ENCODE measurements around the gene SYNDIG1.

SYNDIG1 gene

GRCh38 chr20:24455081-24455480 is 14.3 kb upstream of the SYNDIG1 start:
- TF ChIP-seq POLR2AphosphoS5 (IDR thresholded peaks at IDR 0.05; ENCODE audit: low read depth) (no peak), REST (IDR thresholded peaks at IDR 0.05; ENCODE audit: insufficient replicate concordance, low read depth) (no peak), CTCF (IDR thresholded peaks at IDR 0.05; ENCODE audit: insufficient read depth, low read length) (no peak), SPI1 (IDR thresholded peaks at IDR 0.05; ENCODE audit: borderline replicate concordance, low read depth) (no peak), GABPA (IDR thresholded peaks at IDR 0.05; ENCODE audit: low read depth) (no peak)
- DNase-seq (ENCODE audit: low read depth in 1 of 2, low spot score in 1 of 2), result no peak
- Histone ChIP-seq H3K27me3 (ENCODE audit: insufficient read depth, poor library complexity, severe bottlenecking) (peaks cover 3% of the 10 kb centered on the region), H3K4me3 (replicated peaks; ENCODE audit: insufficient read depth, low read length) (no peak overlapping the region), H3K27ac (replicated peaks) (no peak overlapping the region)

- H3K27me3 ChIP-seq (ENCODE audit: insufficient read depth, poor library complexity, severe bottlenecking), result peaks cover 3% of the 10 kb centered on the region
- no peak for TF ChIP-seq REST (IDR thresholded peaks at IDR 0.05; ENCODE audit: insufficient replicate concordance, low read depth)
- no peak for TF ChIP-seq SPI1 (IDR thresholded peaks at IDR 0.05; ENCODE audit: borderline replicate concordance, low read depth)
- TF ChIP-seq GABPA (IDR thresholded peaks at IDR 0.05; ENCODE audit: low read depth), result no peak
- no peak for TF ChIP-seq POLR2AphosphoS5 (IDR thresholded peaks at IDR 0.05; ENCODE audit: low read depth)
These were observed 13.0 kb upstream of the SYNDIG1 start for GRCh38 chr20:24456398-24456781.

GRCh38 chr20:24458436-24458835 is 11.0 kb upstream of the SYNDIG1 start:
- Histone ChIP-seq H3K27me3 (ENCODE audit: insufficient read depth, poor library complexity, severe bottlenecking) (peaks cover 3% of the 10 kb centered on the region), H3K27ac (replicated peaks) (no peak overlapping the region), H3K4me3 (replicated peaks; ENCODE audit: insufficient read depth, low read length) (no peak overlapping the region)
- TF ChIP-seq POLR2AphosphoS5 (IDR thresholded peaks at IDR 0.05; ENCODE audit: low read depth), result no peak
- no peak for TF ChIP-seq CTCF (IDR thresholded peaks at IDR 0.05; ENCODE audit: insufficient read depth, low read length)
- TF ChIP-seq SPI1 (IDR thresholded peaks at IDR 0.05; ENCODE audit: borderline replicate concordance, low read depth), result no peak
- no peak for TF ChIP-seq GABPA (IDR thresholded peaks at IDR 0.05; ENCODE audit: low read depth)
- TF ChIP-seq REST (IDR thresholded peaks at IDR 0.05; ENCODE audit: insufficient replicate concordance, low read depth), result no peak
- no peak for DNase-seq (ENCODE audit: low read depth in 1 of 2, low spot score in 1 of 2)

More at GRCh38 chr20:24456398-24456781, 13.0 kb upstream of the SYNDIG1 start:
- no peak overlapping the region for H3K4me3 ChIP-seq (replicated peaks; ENCODE audit: insufficient read depth, low read length)
- no peak overlapping the region for H3K27ac ChIP-seq (replicated peaks)
- no peak for DNase-seq (ENCODE audit: low read depth in 1 of 2, low spot score in 1 of 2)
